Gastrocnemius medialis (tissue), 4 donors: Measurements from ENCODE around the gene MED26.

Experiments
- POLR2A ChIP-seq, 2 donors: fragments of 450-650 bp; IDR thresholded peaks; one replicate each; pipeline ENCODE4 v1.6.1; 2017; ENCODE audit warnings: antibody characterized with exemption in 2 of 2, mild to moderate bottlenecking in 2 of 2, moderate library complexity in 2 of 2
- TF ChIP-seq, protein P1 (sequence below), 5 experiments: fragments of 450-650 bp in 3 of 5; fragments of 200-600 bp in 2 of 5; sonication (generic) in 2 of 5; IDR thresholded peaks in 4 of 5; conservative IDR thresholded peaks in 1 of 5; 1 replicate in 4 of 5; 2 replicates in 1 of 5; pipeline ENCODE4 v1.5.1; 2016 to 2019; ENCODE audit warnings: antibody characterized with exemption in 5 of 5, mild to moderate bottlenecking in 3 of 5, moderate library complexity in 3 of 5

GRCh38 chr19:16605115-16605514, 22.9 kb downstream of the MED26 start:
- TF ChIP-seq POLR2A (IDR thresholded peaks at IDR 0.05) = no peak
- TF ChIP-seq, protein P1, sequence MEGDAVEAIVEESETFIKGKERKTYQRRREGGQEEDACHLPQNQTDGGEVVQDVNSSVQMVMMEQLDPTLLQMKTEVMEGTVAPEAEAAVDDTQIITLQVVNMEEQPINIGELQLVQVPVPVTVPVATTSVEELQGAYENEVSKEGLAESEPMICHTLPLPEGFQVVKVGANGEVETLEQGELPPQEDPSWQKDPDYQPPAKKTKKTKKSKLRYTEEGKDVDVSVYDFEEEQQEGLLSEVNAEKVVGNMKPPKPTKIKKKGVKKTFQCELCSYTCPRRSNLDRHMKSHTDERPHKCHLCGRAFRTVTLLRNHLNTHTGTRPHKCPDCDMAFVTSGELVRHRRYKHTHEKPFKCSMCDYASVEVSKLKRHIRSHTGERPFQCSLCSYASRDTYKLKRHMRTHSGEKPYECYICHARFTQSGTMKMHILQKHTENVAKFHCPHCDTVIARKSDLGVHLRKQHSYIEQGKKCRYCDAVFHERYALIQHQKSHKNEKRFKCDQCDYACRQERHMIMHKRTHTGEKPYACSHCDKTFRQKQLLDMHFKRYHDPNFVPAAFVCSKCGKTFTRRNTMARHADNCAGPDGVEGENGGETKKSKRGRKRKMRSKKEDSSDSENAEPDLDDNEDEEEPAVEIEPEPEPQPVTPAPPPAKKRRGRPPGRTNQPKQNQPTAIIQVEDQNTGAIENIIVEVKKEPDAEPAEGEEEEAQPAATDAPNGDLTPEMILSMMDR (IDR thresholded peaks at IDR 0.05 in 4 of 5, conservative IDR thresholded peaks at IDR 0.05 in 1 of 5) = no peak
